ENCODE measurements around the gene MST1R. TPM values are rescaled to one million over a fixed set of nuclear protein-coding genes. Genes with fewer than 3 reads are reported as not detected.
A peak's percentile ranks its signal among the peaks of the same experiment; 100 is the strongest.

MST1R gene
- polyA plus RNA-seq, 1 donor from 2014 or later: 4.2 TPM

DNA sequence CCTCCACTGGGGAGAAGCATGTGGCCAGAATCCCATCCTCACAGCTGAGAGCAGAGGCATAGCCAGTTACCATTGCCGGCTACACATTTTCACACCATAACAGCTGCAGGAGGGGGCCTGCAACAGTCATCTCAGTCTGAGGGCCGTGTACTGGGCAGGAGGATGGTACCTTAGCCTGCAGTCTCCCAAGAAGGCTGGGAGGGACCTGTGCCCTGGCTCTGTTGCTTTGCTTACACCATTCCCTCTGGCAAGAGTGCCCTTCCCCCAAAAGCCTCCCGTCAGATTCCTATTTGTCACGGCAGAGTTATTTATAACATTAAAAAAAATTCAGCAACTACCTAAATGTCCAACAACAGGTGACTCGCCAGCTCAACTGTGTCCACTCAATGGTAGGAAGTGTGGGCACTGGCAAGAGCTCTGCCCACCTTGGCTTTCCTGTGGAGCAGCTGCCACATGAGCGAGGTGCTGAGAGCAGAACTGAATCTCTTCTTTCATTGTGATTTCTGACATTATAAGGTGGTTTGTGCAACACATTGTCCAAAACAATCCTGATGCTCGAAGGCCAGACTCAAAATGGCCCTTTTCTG is 38.4 kb downstream of the MST1R start:
- TF ChIP-seq, protein P1, sequence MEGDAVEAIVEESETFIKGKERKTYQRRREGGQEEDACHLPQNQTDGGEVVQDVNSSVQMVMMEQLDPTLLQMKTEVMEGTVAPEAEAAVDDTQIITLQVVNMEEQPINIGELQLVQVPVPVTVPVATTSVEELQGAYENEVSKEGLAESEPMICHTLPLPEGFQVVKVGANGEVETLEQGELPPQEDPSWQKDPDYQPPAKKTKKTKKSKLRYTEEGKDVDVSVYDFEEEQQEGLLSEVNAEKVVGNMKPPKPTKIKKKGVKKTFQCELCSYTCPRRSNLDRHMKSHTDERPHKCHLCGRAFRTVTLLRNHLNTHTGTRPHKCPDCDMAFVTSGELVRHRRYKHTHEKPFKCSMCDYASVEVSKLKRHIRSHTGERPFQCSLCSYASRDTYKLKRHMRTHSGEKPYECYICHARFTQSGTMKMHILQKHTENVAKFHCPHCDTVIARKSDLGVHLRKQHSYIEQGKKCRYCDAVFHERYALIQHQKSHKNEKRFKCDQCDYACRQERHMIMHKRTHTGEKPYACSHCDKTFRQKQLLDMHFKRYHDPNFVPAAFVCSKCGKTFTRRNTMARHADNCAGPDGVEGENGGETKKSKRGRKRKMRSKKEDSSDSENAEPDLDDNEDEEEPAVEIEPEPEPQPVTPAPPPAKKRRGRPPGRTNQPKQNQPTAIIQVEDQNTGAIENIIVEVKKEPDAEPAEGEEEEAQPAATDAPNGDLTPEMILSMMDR (IDR thresholded peaks at IDR 0.05; ENCODE audit: poor library complexity, severe bottlenecking): no peak
- no peak for TF ChIP-seq TAF1 (IDR thresholded peaks at IDR 0.05; ENCODE audit: low read depth)
- TF ChIP-seq RAD21 (conservative IDR thresholded peaks at IDR 0.05): no peak
- no peak for TF ChIP-seq POLR2AphosphoS5 (IDR thresholded peaks at IDR 0.05)
- no peak for TF ChIP-seq EP300 (conservative IDR thresholded peaks at IDR 0.05; ENCODE audit: poor library complexity, severe bottlenecking)
- TF ChIP-seq MXI1 (conservative IDR thresholded peaks at IDR 0.05; ENCODE audit: poor library complexity, severe bottlenecking): no peak
- no peak for TF ChIP-seq SMC3 (conservative IDR thresholded peaks at IDR 0.05; ENCODE audit: poor library complexity)
- TF ChIP-seq, protein P2, sequence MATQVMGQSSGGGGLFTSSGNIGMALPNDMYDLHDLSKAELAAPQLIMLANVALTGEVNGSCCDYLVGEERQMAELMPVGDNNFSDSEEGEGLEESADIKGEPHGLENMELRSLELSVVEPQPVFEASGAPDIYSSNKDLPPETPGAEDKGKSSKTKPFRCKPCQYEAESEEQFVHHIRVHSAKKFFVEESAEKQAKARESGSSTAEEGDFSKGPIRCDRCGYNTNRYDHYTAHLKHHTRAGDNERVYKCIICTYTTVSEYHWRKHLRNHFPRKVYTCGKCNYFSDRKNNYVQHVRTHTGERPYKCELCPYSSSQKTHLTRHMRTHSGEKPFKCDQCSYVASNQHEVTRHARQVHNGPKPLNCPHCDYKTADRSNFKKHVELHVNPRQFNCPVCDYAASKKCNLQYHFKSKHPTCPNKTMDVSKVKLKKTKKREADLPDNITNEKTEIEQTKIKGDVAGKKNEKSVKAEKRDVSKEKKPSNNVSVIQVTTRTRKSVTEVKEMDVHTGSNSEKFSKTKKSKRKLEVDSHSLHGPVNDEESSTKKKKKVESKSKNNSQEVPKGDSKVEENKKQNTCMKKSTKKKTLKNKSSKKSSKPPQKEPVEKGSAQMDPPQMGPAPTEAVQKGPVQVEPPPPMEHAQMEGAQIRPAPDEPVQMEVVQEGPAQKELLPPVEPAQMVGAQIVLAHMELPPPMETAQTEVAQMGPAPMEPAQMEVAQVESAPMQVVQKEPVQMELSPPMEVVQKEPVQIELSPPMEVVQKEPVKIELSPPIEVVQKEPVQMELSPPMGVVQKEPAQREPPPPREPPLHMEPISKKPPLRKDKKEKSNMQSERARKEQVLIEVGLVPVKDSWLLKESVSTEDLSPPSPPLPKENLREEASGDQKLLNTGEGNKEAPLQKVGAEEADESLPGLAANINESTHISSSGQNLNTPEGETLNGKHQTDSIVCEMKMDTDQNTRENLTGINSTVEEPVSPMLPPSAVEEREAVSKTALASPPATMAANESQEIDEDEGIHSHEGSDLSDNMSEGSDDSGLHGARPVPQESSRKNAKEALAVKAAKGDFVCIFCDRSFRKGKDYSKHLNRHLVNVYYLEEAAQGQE (IDR thresholded peaks at IDR 0.05; ENCODE audit: borderline replicate concordance): no peak
- TF ChIP-seq EZH2 (IDR thresholded peaks at IDR 0.05; ENCODE audit: borderline replicate concordance, insufficient read depth, low read length, poor library complexity, severe bottlenecking): no peak
- Histone ChIP-seq H3K9me3 (ENCODE audit: low read length) (no peaks in the 10 kb centered on the region), H3K79me2 (replicated peaks; ENCODE audit: insufficient read depth, low read length) (peaks cover 55% of the 10 kb centered on the region), H3K4me2 (ENCODE audit: low read length) (no peak overlapping the region), H3K27me3 (ENCODE audit: insufficient read depth, low read depth, low read length) (no peaks in the 10 kb centered on the region), H4K20me1 (ENCODE audit: insufficient read depth) (no peaks in the 10 kb centered on the region), H2AFZ (ENCODE audit: low read depth, low read length) (no peak overlapping the region), H3K27ac (ENCODE audit: low read length) (peak overlapping the region; percentile 35), H3K9ac (ENCODE audit: low read length) (peak overlapping the region; percentile 26), H3F3A (ENCODE audit: insufficient read depth, low read length, poor library complexity, severe bottlenecking) (no peaks in the 10 kb centered on the region), H3K9me2 (ENCODE audit: insufficient read depth, low read length) (no peaks in the 10 kb centered on the region), H3K36me3 (ENCODE audit: insufficient read depth, low read length) (no peaks in the 10 kb centered on the region), H3K4me3 (ENCODE audit: low read length) (peak overlapping the region; percentile 94)

DNA sequence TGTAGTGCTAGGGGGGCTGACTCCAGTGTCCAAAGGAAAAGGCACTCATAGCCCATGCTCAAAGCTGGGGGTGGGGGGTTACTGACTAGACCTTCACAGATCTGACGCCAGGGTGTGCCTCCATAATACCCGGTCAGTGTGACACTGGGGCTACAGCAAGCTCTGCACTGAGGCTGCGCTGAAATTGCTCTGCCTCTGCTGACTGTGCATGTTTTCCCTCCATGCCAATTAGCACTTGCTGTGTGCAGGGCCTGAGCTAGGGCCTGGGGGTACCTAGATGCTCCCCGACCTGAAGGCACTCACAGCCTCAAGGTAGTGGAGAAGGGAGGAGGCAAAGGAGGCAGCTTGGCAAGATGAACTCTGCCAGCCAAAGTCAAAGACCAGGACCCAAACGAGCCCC is 39.2 kb downstream of the MST1R start:
- Histone ChIP-seq H3K27me3 (ENCODE audit: insufficient read depth, low read depth, low read length) (no peaks in the 10 kb centered on the region), H3K27ac (ENCODE audit: low read length) (no peak overlapping the region), H2AFZ (ENCODE audit: low read depth, low read length) (no peak overlapping the region), H3K36me3 (ENCODE audit: insufficient read depth, low read length) (no peaks in the 10 kb centered on the region), H3K9me3 (ENCODE audit: low read length) (no peaks in the 10 kb centered on the region), H3F3A (ENCODE audit: insufficient read depth, low read length, poor library complexity, severe bottlenecking) (no peaks in the 10 kb centered on the region), H3K9me2 (ENCODE audit: insufficient read depth, low read length) (no peaks in the 10 kb centered on the region), H4K20me1 (ENCODE audit: insufficient read depth) (no peaks in the 10 kb centered on the region), H3K9ac (ENCODE audit: low read length) (peak overlapping the region; percentile 26), H3K4me2 (ENCODE audit: low read length) (no peak overlapping the region), H3K79me2 (replicated peaks; ENCODE audit: insufficient read depth, low read length) (peaks cover 55% of the 10 kb centered on the region), H3K4me3 (ENCODE audit: low read length) (peak overlapping the region; percentile 94)
- TF ChIP-seq SMC3 (conservative IDR thresholded peaks at IDR 0.05; ENCODE audit: poor library complexity) (no peak), MXI1 (conservative IDR thresholded peaks at IDR 0.05; ENCODE audit: poor library complexity, severe bottlenecking) (no peak), TAF1 (IDR thresholded peaks at IDR 0.05; ENCODE audit: low read depth) (no peak), POLR2AphosphoS5 (IDR thresholded peaks at IDR 0.05) (no peak), EP300 (conservative IDR thresholded peaks at IDR 0.05; ENCODE audit: poor library complexity, severe bottlenecking) (no peak), EZH2 (IDR thresholded peaks at IDR 0.05; ENCODE audit: borderline replicate concordance, insufficient read depth, low read length, poor library complexity, severe bottlenecking) (no peak), RAD21 (conservative IDR thresholded peaks at IDR 0.05) (no peak)
- TF ChIP-seq, protein P1 (IDR thresholded peaks at IDR 0.05; ENCODE audit: poor library complexity, severe bottlenecking): no peak
- TF ChIP-seq, protein P2 (IDR thresholded peaks at IDR 0.05; ENCODE audit: borderline replicate concordance): no peak
